Amygdala (tissue), 56 donors: Measurements from ENCODE around the gene LTA4H.

ENCODE experiments used
- DNase-seq, 56 donors: peaks; one replicate each; lab custom pipeline; 2025; lab: John Stamatoyannopoulos, UW

LTA4H gene

GRCh38 chr12:95966287-95966870 lies 69.0 kb downstream of the LTA4H start:
- DNase-seq: no peak

GRCh38 chr12:95963096-95963495 lies 72.3 kb downstream of the LTA4H start:
- no peak for DNase-seq

- no peak for DNase-seq
These were observed 73.2 kb downstream of the LTA4H start for GRCh38 chr12:95962222-95962621.

GRCh38 chr12:95960241-95960640 lies 75.1 kb downstream of the LTA4H start:
- no peak for DNase-seq

GRCh38 chr12:95959107-95959506 lies 76.3 kb downstream of the LTA4H start:
- no peak for DNase-seq

- no peak for DNase-seq
These were observed 78.7 kb downstream of the LTA4H start for GRCh38 chr12:95956557-95957145.

- no peak for DNase-seq
These were observed 79.7 kb downstream of the LTA4H start for GRCh38 chr12:95955549-95956159.

GRCh38 chr12:95953000-95953399 lies 82.4 kb downstream of the LTA4H start:
- DNase-seq: no peak

- no peak for DNase-seq
These were observed 83.9 kb downstream of the LTA4H start for GRCh38 chr12:95951515-95951914.
